GM12878 (cell line): ENCODE results near the gene RASSF6. TPM values are rescaled to one million over a fixed set of nuclear protein-coding genes. Genes with fewer than 3 reads are reported as not detected.

ENCODE experiments used
- ATAC-seq: fragments of 200-7000 bp; cut with Tn5 transposase; 3 replicates; pipeline ENCODE4 v1.9.1; 2020; ENCODE audit warnings: mild to moderate bottlenecking, moderate library complexity
- Bru-seq: library from RNA; stranded (reverse); fragments of 400-500 nt; gene quantifications from one replicate; lab custom pipeline; 2021; lab: Mats Ljungman, UMichigan
- BruChase-seq, 2 experiments: library from RNA; stranded (reverse); fragments of 400-500 nt; gene quantifications; one replicate each; lab custom pipeline; 2021; lab: Mats Ljungman, UMichigan
- BruUV-seq: library from RNA; stranded (reverse); fragments of 400-500 nt; replicated peaks from 2 replicates; lab custom pipeline; 2021; lab: Mats Ljungman, UMichigan
- CTCF ChIA-PET: fragments of 300-600 bp; sonication (Branson Sonifier 250); formaldehyde crosslinking; extraction: SDS; loops from one replicate; lab custom pipeline; 2021; ENCODE audit warnings: inconsistent platforms; lab: Yijun Ruan, JAX
- POLR2A ChIA-PET: fragments of 350-600 bp; formaldehyde crosslinking; extraction: SDS; loops from one replicate; lab custom pipeline; 2021; ENCODE audit warnings: inconsistent platforms; lab: Charles Lee
- RAD21 ChIA-PET: fragments of 300-600 bp; sonication (Branson Sonifier 250); formaldehyde crosslinking; loops from one replicate; lab custom pipeline; 2023; ENCODE audit warnings: antibody characterized with exemption; ENCODE audit not compliant: unreplicated experiment; lab: Charles Lee
- SMC1A ChIA-PET: fragments of 300-600 bp; sonication (Branson Sonifier 250); formaldehyde crosslinking; loops from one replicate; lab custom pipeline; 2023; ENCODE audit not compliant: unreplicated experiment, uncharacterized antibody; lab: Charles Lee
- DNase-seq: peaks from one replicate; pipeline ENCODE4 v3.0.0-alpha.2; 2011; ENCODE audit warnings: low read depth, low spot score
- FAIRE-seq: peaks from 3 replicates; lab custom pipeline; 2011; peaks lifted over from hg19 to GRCh38; lab: Jason Lieb, UNC
- H2AFZ ChIP-seq: 2 replicates; pipeline ENCODE4 v1.6.0; 2011; ENCODE audit warnings: low read depth, low read length, control low read depth; ENCODE audit not compliant: control insufficient read depth
- H3K27ac ChIP-seq: 2 replicates; pipeline ENCODE4 v1.5.1; 2011; ENCODE audit warnings: control low read depth; ENCODE audit not compliant: control insufficient read depth, insufficient read depth
- H3K27me3 ChIP-seq, 2 experiments: replicated peaks in 1 of 2; 2 replicates each; pipeline versions ENCODE4 v1.6.0 to v1.6.1; 2011; ENCODE audit warnings: low read length in 1 of 2; ENCODE audit not compliant: control insufficient read depth in 2 of 2, insufficient read depth in 2 of 2
- H3K36me3 ChIP-seq, 2 experiments: 2 replicates each; pipeline ENCODE4 v1.5.1; 2011; ENCODE audit warnings: low read length in 1 of 2; ENCODE audit not compliant: control insufficient read depth in 2 of 2, insufficient read depth in 2 of 2
- H3K4me1 ChIP-seq: 2 replicates; pipeline ENCODE4 v1.6.1; 2011; ENCODE audit warnings: mild to moderate bottlenecking, low read length, moderate library complexity, mixed read lengths; ENCODE audit not compliant: control insufficient read depth, insufficient read depth
- H3K4me2 ChIP-seq: 2 replicates; pipeline ENCODE4 v1.6.0; 2011; ENCODE audit warnings: control low read depth; ENCODE audit not compliant: control insufficient read depth, insufficient read depth
- H3K4me3 ChIP-seq: fragments of 200-600 bp; sonication (generic); 2 replicates; pipeline ENCODE4 v1.5.1; 2016
- H3K79me2 ChIP-seq: 2 replicates; pipeline ENCODE4 v1.6.0; 2011; ENCODE audit warnings: low read length; ENCODE audit not compliant: control insufficient read depth, insufficient read depth
- H3K9ac ChIP-seq: 2 replicates; pipeline ENCODE4 v1.8.0; 2011; ENCODE audit warnings: low read length, control low read depth, mixed read lengths; ENCODE audit not compliant: control insufficient read depth, insufficient read depth
- H3K9me3 ChIP-seq: replicated peaks from 3 replicates; pipeline ENCODE4 v1.5.1; 2011; ENCODE audit warnings: mild to moderate bottlenecking, low read length; ENCODE audit not compliant: control insufficient read depth, insufficient read depth
- H4K20me1 ChIP-seq: 2 replicates; pipeline ENCODE4 v1.6.0; 2011; ENCODE audit not compliant: control insufficient read depth, insufficient read depth
- BCLAF1 ChIP-seq: fragments of 450-650 bp; IDR thresholded peaks from 2 replicates; pipeline ENCODE4 v1.6.1; 2017; ENCODE audit warnings: antibody characterized with exemption, mild to moderate bottlenecking, moderate library complexity
- BMI1 ChIP-seq: fragments of 450-650 bp; IDR thresholded peaks from 2 replicates; pipeline ENCODE4 v1.6.1; 2016; ENCODE audit warnings: mild to moderate bottlenecking, moderate library complexity, borderline replicate concordance
- BRCA1 ChIP-seq: IDR thresholded peaks from 2 replicates; pipeline ENCODE4 v1.6.1; 2011; ENCODE audit warnings: low read depth, low read length, improper control_type of control experiment
- MYC ChIP-seq: IDR thresholded peaks from 2 replicates; pipeline ENCODE4 v1.6.1; 2011; ENCODE audit warnings: mild to moderate bottlenecking, low read length, moderate library complexity, inconsistent platforms; ENCODE audit not compliant: insufficient read depth, insufficient replicate concordance, insufficient read length, severe bottlenecking
- NBN ChIP-seq: fragments of 450-650 bp; IDR thresholded peaks from 2 replicates; pipeline ENCODE4 v1.6.1; 2016
- NR2F1 ChIP-seq: fragments of 450-650 bp; conservative IDR thresholded peaks from 2 replicates; pipeline ENCODE4 v1.6.1; 2017; ENCODE audit warnings: mild to moderate bottlenecking
- SPI1 ChIP-seq: IDR thresholded peaks from 2 replicates; pipeline ENCODE4 v1.6.1; 2011; ENCODE audit warnings: low read depth, mild to moderate bottlenecking, low read length, moderate library complexity, borderline replicate concordance; ENCODE audit not compliant: insufficient read depth
- SREBF1 ChIP-seq: IDR thresholded peaks from 2 replicates; pipeline ENCODE4 v1.6.1; 2012; ENCODE audit warnings: mild to moderate bottlenecking, low read length
- YBX1 ChIP-seq: fragments of 450-650 bp; IDR thresholded peaks from 2 replicates; pipeline ENCODE4 v1.6.1; 2016; ENCODE audit warnings: antibody characterized with exemption
- WGBS: methylation state at CpG from one replicate; pipeline ENCODE4 v1.1.6; 2016; ENCODE audit warnings: low lambda C conversion rate; ENCODE audit not compliant: insufficient replicate concordance, insufficient coverage; ENCODE audit errors: missing lambda C conversion rate; 5-methylcytosine and 5-hydroxymethylcytosine counted together
- in situ Hi-C: fragments of 300-500 bp; cut with MboI; formaldehyde crosslinking; loops from 9 replicates; pipeline ENCODE4 v1.14.3; 2018; ENCODE audit warnings: mixed read lengths
- intact Hi-C: fragments of 100-400 bp; cut with micrococcal nuclease; formaldehyde crosslinking; loops from one replicate; pipeline ENCODE4 v1.14.2; 2022; ENCODE audit not compliant: unreplicated experiment
- long read RNA-seq, 2 experiments: library from polyadenylated mRNA; unstranded; transcript quantifications; one replicate each; pipeline ENCODE4 v2.0.0, GENCODE V29; 2019 to 2020
- polyA minus RNA-seq, 3 experiments: library from RNA; depleted of rRNA, polyadenylated mRNA; stranded (reverse); fragments of >200 nt; gene quantifications; 2 replicates each; pipeline ENCODE4 v1.2.3, GENCODE V29; 2011
- polyA plus RNA-seq, 11 experiments: library from polyadenylated mRNA; depleted of rRNA in 4 of 11; unstranded in 6 of 11; stranded (reverse) in 5 of 11; fragments of >200 nt; fragmentation: Nextera tagmentation in 4 of 11; fragmentation: Illumina TruSeq in 1 of 11; extraction: Ambion mirVana in 4 of 11; extraction: Trizol in 1 of 11; gene quantifications; 1 replicate in 1 of 11; 2 replicates in 10 of 11; pipeline versions ENCODE4 v1.2.1 to v1.2.3, GENCODE V29; 2011 to 2016; ENCODE audit warnings: inconsistent platforms in 2 of 11, missing spikeins in 2 of 11, low read depth in 1 of 11
- total RNA-seq, 4 experiments: library from RNA; depleted of rRNA in 3 of 4; stranded (reverse); fragments of >200 nt in 3 of 4; fragmentation: Illumina TruSeq in 1 of 4; extraction: Trizol in 1 of 4; gene quantifications; 2 replicates each; pipeline versions ENCODE4 v1.2.1 to v1.2.3, GENCODE V29; 2013 to 2021

RASSF6 gene
- total RNA-seq (2013; cell fraction: nucleolus; rRNA removed), result 7.9 and 10.8 TPM in 2 replicates
- 0.28 and 0.33 TPM in 2 replicates for total RNA-seq (2014; rRNA removed)
- total RNA-seq (2014; rRNA removed; fragmentation: Illumina TruSeq; extraction: Trizol), result 0.55 and 0.76 TPM in 2 replicates
- 0.43 and 0.62 TPM in 2 replicates for total RNA-seq (2021)
- 0.50 TPM for polyA plus RNA-seq (2011; ENCODE audit: low read depth)
- 2.9 and 4.9 TPM in 2 replicates for polyA plus RNA-seq (2011; rRNA removed)
- 0.93 and 1.3 TPM in 2 replicates for polyA plus RNA-seq (2011; cell fraction: cytosol; rRNA removed)
- 2.8 and 3.9 TPM in 2 replicates for polyA plus RNA-seq (2011; cell fraction: nucleus; rRNA removed)
- polyA plus RNA-seq (2012), result 0.58 and 0.88 TPM in 2 replicates
- 0.57 and 0.74 TPM in 2 replicates for polyA plus RNA-seq (2014; fragmentation: Illumina TruSeq; extraction: Trizol)
- polyA plus RNA-seq (2014; fragmentation: Nextera tagmentation; extraction: Ambion mirVana), result under 1 TPM; 0.35 to 0.40 TPM
- 0.56 and 0.69 TPM in 2 replicates for polyA plus RNA-seq (2014; rRNA removed)
- polyA plus RNA-seq (2016; fragmentation: Nextera tagmentation; extraction: Ambion mirVana), result under 1 TPM; 0.33 to 0.52 TPM
- 2.1 TPM in 2 replicates for polyA minus RNA-seq (2011; rRNA and poly(A)+ RNA removed)
- polyA minus RNA-seq (2011; cell fraction: cytosol; rRNA and poly(A)+ RNA removed), result 1.2 TPM in 2 replicates
- 3.5 and 8.0 TPM in 2 replicates for polyA minus RNA-seq (2011; cell fraction: nucleus; rRNA and poly(A)+ RNA removed)
- Bru-seq, nascent RNA, result percentile 87 among the genes with signal in this experiment
- percentile 74 among the genes with signal in this experiment for BruChase-seq, experiment 1, labeled RNA remaining after a 6-hour chase
- percentile 80 among the genes with signal in this experiment for BruChase-seq, experiment 2, labeled RNA remaining after a 2-hour chase
- long read RNA-seq, experiment 1, full-length matches to known transcripts, result 3 of 8 reads
- long read RNA-seq, experiment 1, partial matches to known transcripts, result 0 of 8 reads
- long read RNA-seq, experiment 1, other reads (novel, unspliced or antisense), result 5 of 8 reads
- long read RNA-seq, experiment 2, full-length matches to known transcripts, result 51 of 82 reads
- long read RNA-seq, experiment 2, partial matches to known transcripts, result 11 of 82 reads
- long read RNA-seq, experiment 2, other reads (novel, unspliced or antisense), result 20 of 82 reads

GRCh38 chr4:73620115-73620792 lies at the start of gene RASSF6:
Gene RASSF6, minus strand, starts transcription at chr4:73620436. Its CDS starts 8,641 bp downstream, at chr4:73611795.
- FAIRE-seq, result no peak
- TF ChIP-seq BCLAF1, result no peak
- TF ChIP-seq BRCA1, result no peak
- no peak for TF ChIP-seq YBX1
- TF ChIP-seq MYC, result no peak
- no peak for TF ChIP-seq BMI1
- TF ChIP-seq NR2F1, result 0 out of 2 replicates have a peak, but pooled peaks have one; percentile 37
- no peak for TF ChIP-seq SPI1
- no peak for TF ChIP-seq SREBF1
- peak; percentile 49; the same call in 1 of the 2 replicates for TF ChIP-seq NBN

More at GRCh38 chr4:73620115-73620792, at the start of gene RASSF6:
- Histone ChIP-seq H3K27ac (no peak within 1 kb of the TSS), H3K36me3 (no peaks in the 10 kb centered on the region), H3K27me3 (no peaks in the 10 kb centered on the region), H3K9ac (no peak within 1 kb of the TSS), H3K4me1 (no peaks in the 10 kb centered on the region), H3K4me3 (peak within 1 kb of the TSS; percentile 61), H3K4me2 (peak within 1 kb of the TSS; percentile 84), H2AFZ (peak within 1 kb of the TSS; percentile 86), H4K20me1 (no peaks in the 10 kb centered on the region), H3K79me2 (no peaks in the 10 kb centered on the region), H3K9me3 (no peaks in the 10 kb centered on the region)
- ATAC-seq (peak; percentile 91), DNase-seq (no peak)
- WGBS, result under 1% methylated on average over 24 of the region's 24 CpGs
- ChIA-PET POLR2A (interaction anchor here (0.6 to 5.3 kb wide), 6 partner anchors 11 to 46 kb away, joined by 3 to 52 read pairs (median 4); no protein-coding TSS in a partner anchor), RAD21 (interaction anchor here (0.6 to 3.1 kb wide), 11 partner anchors 10 to 82 kb away, joined by 3 to 30 read pairs (median 8); no protein-coding TSS in a partner anchor), SMC1A (interaction anchor here (1.0 to 13.0 kb wide), 12 partner anchors 10 to 48 kb away, joined by 3 to 146 read pairs (median 6); no protein-coding TSS in a partner anchor), CTCF (interaction anchor here (0.7 to 3.5 kb wide), 11 partner anchors 11 to 315 kb away, joined by 3 to 17 read pairs (median 8); no protein-coding TSS in a partner anchor)
- in situ Hi-C loops, result loop anchor here (25.0 kb wide), 1 partner anchor 1508 kb away; no protein-coding TSS in a partner anchor
- intact Hi-C loops, result loop anchor here (2.0 kb wide), 1 partner anchor 31 kb away; no protein-coding TSS in a partner anchor
- BruUV-seq, result no TSS peak
